Activated naive CD4-positive, alpha-beta T cell treated with anti-CD3 and anti-CD28 coated beads, Interleukin-2, amount 50 U/mL, for 16 hours (primary cell): ENCODE data around the gene TMEM143.
"Not testable (repeated sequence)": the region's sequence is repeated elsewhere in the genome, so short reads cannot be mapped to it uniquely, and the experiment has no call there.

ENCODE experiments used
- DNase-seq: peaks from one replicate; pipeline ENCODE4 v3.0.0-alpha.2; 2020

TMEM143 gene

DNA sequence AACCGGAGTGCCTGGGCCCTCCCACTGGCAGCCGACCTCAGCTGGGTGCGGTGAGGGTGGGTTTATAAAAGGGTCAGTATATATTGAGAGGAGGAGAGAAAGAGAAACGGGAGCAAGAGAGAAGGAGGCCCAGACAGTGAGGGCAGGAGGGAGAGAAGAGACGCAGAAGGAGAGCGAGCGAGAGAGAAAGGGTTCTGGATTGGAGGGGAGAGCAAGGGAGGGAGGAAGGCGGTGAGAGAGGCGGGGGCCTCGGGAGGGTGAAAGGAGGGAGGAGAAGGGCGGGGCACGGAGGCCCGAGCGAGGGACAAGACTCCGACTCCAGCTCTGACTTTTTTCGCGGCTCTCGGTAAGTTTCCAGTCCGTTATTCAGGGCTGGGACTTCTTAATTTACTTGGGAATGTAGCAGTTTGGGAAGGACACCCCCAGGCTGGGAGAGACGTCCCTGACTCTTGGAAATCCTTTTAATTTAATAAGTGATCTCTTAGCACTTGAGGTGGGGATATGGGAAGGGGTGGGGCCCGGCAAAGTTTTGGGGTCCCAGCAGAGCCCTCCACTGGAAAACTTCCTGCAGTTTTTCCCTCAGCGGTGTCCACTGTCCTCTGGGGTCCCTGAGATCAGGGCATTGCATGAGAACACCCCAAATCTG lies 38.4 kb downstream of the TMEM143 start, which contains the start of gene EMP3:
Gene EMP3 (plus strand): TSS at position 288 of the 646 bp plus-strand sequence. CDS start 1,293 bp downstream, outside the sequence.
- peak; percentile 86 for DNase-seq

DNA sequence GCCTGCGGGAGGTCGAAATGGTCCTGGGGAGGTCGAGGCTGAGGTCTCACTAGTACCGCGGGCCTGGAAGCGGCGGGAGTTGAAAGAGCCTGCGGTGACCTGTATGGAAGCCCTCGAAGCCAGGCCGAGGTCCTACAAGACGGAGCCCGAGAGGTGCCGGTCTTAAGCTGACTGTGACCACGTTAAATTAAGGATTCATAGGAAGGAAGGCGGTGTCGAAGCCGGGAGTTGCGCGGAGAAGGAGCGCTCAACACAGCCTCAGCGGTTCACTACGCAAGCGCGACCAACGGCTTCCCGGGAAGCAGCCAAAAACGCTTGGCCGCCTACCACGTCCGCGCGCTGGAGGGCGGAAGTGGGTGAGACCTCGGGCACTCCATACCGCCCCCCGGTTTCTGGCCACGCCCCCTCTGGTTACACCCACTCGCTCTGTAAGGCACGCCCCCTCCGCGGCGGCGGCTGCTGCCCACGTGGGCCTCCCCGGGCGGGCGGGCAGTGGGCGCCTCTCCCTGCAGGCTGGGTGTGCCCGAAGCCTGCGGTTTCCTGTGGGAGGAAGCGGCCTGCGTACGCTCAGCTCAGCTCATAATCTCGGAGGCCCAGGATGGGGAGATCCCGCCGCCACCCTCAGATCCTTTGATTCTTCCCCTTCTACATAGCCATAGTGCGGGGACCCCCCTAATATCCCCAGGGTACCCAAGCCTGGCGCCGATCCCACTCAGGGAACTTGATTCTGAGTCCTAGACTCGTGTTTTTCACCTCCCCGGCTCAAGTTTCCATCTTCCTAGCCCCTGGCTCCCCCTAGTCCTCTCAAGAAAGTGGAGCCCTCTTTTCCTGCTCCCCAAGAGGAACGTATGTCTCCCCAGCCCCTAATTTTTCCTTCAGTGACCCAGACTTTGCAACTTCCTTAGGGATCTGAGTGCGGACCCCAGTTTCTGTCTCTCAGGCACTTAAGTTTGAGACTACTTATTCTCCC lies 41.8 kb downstream of the TMEM143 start:
- DNase-seq, result peak; percentile 94

DNA sequence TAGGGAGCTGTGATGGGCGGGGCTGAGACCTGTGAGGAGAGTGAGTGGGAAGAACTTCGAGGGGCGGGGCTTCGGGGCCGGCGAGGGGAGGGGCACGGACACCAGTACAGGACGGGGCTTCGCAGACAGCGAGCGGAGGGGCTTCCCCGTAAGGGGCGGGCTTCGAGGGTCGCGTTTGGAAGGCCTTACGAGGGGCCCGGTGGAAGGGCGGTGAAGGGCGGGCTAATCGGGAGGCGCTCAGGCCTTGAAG lies 42.4 kb downstream of the TMEM143 start:
- peak; percentile 94 for DNase-seq

DNA sequence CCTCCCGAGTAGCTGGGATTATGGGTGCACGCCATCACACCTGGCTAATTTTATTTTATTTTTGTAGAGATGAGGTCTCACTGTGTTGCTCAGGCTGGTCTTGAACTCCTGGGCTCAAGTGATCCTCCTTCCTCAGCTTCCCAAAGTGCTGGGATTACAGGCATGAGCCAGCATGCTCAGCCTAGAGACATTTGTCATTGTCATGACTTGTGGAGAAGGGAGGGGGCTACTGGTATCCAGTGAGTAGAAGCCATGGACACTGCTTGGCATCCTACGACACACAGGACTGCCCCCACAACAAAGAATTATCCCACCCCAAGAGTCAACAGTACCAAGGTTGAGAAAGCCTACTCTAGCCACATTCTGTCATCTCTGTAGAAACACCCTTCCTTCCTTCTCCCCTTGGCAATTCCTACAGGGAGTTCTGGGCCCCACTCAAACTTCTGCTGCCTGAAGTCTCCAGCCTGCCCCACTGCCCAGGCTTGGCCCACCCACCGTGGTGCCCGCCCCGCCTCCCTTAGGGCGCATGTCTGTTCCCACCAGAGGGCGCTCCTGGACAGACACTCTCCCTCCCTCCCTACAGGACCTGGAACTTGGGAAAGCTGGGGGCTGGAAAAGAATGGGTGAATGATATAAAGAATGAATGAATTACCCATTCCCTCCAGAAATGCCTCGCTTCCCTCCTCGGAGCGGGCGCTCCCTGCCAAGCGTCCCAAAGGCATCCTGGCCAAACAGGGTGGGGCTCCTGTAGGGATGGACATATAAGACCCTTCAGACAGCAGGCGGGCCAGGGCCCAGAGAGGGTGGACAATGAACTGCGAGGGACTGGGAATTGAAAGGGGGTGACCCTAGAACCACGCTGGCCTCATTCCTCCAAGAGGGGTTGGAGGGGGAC lies 43.8 kb downstream of the TMEM143 start:
- peak; percentile 74 for DNase-seq

DNA sequence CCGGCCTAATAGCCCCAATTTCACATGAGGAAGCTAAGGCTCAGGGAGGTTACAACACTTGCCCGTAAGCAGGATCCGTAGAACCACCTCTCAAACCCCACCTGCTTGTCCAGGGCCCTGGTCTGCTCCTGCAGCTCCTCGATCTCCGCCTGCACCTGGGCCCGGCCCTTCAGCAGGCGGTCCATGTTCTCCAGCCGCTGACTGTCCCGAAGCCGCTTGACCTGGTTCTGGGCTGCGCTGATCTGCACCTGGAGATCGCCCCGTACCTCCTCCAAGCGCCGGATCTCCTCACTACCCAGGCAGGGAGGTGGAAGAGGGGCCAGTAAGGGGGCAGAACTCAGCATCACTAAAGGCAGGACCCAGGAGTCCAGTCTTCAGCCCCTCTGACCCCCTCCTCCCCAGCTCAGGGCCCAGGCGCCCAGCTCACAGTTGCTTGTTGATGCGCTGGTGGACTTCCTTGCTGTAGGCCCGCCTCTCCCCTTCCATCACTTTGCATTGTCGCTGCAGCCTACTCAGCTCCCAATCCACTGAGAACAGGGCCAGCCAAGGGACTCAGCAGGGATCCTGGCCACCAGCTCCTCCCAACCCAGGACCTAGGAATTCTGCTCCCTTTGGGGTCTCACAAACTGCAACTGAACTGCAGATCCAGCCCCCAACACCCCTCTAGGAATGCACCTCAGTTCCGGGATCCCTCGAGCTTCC lies 45.3 kb downstream of the TMEM143 start:
- DNase-seq, result no peak

DNA sequence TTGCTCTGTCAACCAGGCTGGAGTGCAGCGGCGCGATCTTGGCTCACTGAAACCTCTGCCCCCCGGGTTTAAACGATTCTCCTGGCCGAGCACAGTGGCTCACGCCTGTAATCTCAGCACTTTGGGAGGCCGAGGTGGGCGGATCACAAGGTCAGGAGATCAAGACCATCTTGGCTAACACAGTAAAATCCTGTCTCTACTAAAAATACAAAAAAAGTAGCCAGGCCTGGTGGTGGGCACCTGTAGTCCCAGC lies 46.1 kb downstream of the TMEM143 start:
- DNase-seq, result not testable (repeated sequence)

DNA sequence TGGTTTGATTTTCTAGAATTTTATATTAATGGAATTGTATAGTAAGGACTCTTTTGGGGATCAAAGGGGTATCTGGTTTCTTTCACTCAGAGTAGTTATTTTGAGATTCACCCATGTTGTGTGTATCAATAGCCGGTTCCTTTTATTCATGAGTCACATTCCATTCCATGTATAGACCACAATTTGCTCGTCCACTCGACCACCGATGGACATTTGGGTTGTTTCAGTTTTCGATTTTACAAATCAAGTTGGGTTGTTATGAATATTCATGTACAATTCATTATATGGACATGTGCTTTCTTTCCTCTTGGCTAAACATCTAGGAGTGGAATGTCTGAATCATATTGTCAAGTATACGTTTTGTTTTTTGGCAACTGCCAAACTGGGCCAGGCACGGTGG lies 48.0 kb downstream of the TMEM143 start:
- DNase-seq, result no peak

DNA sequence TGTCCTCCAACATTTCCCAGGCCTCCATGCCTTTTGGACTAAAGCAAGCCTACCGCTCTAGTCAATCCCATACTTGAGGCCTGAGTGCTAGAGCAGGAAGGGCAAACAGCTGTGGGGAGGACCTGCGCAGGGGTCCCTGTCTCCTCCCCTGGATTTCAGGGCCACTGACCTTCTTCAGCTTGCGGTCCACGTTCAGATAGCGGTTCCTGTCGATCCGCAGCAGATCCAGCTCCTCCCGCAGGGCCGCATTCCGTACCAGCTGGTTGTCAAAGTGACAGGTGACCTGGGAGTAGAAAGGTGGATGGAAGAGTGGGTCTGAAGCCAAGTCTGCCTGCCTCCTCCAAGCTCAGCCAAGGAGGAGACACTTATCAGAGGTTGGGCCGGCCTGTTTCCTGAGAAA lies 52.4 kb downstream of the TMEM143 start:
- DNase-seq, result no peak

DNA sequence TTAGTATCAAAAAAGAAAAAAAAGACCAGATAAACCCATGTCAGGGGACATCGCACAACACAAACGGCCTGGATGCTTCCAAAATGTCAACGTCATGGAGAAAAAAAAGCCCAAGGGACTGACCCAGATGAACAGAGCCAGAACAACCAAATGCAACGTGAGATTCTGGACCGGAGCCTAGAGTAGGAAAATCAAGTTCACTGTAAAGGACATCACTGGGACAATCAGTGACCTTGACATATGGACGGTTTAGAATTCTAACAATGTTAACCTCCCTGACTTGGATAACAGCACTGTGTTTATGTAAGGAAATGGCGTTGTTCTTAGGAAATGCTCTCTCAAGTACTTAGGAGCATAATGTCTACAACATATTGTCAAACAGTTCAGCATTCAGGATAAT lies 53.5 kb downstream of the TMEM143 start:
- no peak for DNase-seq

DNA sequence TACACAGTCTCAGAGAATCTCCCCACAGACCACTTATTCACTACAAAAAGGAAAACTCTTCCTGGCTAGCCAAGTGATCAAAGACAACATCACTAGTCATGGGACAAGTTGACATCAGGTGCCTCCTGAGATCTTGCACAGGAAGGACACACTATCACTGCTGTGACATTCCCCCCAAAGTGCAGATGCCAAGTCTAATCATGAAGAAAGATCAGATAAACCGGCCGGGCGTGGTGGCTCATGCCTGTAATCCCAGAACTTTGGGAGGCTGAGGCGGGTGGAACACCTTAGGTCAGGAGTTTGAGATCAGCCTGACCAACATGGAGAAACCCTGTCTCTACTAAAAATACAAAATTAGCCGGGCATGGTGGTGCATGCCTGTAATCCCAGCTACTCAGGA lies 54.0 kb downstream of the TMEM143 start:
- not testable (repeated sequence) for DNase-seq

DNA sequence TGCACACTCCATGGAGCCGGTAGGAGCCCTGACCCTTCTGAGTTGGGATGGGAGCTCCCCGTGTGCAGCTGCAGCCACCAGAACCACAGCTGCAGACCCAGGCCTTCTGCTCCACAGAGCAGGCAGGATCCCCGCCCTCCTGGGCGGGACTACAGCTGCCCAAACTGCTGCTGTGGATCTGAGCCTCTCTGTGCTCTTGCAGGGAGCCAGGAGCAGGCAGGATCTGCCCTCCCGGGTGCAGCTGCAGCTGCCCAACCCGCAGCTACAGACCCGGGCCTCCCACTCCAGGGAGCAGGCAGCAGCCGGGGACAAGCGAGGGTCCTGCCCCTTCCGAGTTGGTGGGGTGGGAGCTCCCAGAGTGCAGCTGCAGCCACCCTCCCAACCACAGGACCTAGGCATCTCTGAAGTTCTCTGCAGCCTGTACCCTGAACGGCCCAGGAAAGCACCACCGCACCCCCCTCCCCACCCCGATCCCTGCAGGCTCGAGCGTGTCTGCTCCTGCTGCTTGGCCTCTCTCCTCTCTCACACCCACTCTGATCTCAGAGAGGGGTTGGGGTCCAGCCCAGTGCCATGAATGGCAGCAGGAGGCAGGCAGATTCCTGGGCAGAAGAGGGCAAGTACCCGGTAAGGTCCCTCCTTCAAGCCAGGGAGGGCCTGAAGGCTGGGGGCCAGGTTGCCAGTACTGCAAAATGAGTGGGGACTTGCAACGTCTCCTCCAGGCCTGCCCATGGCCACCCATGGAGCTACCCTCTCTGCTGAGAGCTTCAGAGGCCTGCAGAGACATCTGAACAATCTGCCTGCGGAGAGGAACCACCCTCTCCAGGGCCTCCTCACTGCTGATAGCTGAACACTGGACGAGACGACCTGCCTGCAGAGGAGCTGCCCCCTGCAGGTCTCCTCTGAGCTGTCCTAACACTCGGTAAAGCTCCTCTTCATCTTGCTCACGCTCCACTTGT lies 54.8 kb downstream of the TMEM143 start:
- no peak for DNase-seq

DNA sequence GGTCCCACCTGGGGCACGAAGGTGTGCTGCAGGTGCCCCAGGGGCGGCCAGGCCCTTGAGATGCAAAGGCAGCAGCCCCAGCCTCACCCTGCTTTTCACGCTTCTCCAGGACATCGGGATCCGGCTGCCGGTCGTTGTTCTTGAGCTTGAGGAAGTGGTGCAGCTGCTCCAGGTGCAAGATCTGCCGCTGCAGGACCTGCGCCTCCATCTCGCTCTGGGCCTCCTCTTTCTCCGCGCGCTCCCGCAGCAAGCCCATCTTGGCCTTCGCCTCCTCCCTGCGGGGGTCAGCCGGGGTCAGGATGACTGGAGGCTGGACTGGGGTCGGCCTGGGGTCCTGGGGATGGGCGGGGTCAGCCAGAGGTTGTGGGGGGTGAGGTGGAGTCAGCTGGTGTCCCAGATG lies 59.9 kb downstream of the TMEM143 start:
- no peak for DNase-seq

DNA sequence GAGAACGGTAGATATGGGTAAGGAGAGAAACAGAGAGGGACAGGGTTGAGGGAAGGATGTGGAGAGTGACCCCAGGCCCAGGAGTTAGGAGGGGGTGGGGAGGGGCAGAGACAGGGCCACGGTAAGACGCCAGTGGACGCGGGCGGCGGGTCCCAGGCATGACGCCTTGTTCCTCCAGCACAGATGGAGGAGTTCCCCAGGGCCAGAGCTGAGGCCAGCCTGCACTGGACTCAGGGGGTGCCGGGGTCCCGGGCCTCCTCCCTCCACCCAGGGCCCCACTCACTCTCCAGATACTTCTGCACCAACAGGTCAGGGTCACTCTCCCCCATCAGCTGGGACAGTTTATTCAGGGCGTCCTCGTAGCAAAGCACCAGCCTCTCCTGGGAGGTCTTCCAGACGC lies 60.4 kb downstream of the TMEM143 start:
- no peak for DNase-seq

DNA sequence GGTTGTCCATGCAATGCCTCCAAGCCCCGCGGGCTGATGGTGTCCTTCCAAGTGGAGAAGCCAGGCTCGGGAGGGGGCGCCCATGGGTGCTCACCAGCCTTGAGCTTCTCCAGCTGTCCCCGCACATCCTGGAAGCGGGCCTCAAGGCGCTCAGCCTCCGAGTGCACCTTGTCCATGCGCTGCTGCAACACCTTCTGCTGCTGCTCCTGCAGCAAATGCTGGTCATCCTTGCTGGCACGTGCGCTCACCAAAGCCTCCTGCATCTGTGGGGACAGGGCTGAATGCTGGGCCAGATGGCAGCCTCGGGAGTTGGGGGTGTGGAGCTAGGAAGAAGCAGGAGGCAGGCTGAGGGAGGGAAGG lies 61.2 kb downstream of the TMEM143 start:
- no peak for DNase-seq

DNA sequence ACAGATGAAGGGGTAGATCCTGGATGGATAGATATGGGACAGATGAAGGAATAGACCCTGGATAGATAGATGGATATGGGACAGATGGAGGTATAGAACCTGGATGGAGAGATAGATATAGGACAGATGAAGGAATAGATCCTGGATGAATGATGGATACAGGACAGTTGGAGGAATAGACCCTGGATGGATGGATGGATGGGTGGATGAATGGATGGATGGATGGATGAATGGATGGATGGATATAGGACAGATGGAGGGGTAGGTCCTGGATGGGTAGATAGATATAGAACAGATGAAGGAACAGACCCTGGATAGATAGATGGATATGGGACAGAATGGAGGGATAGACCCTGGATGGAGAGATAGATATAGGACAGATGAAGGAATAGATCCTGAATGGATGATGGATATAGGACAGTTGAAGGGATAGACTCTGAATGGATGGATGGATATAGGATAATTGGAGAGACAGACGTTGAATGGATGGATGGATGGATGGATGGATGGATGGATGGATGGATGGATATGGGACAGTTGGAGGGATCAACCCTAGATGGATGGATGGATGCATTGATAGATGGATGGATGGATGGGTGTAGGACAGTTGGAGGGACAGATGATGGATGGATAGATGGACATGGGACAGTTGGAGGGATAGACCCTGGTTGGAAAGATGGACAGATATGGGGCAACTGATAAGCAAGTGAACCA lies 61.7 kb downstream of the TMEM143 start:
- DNase-seq, result no peak

DNA sequence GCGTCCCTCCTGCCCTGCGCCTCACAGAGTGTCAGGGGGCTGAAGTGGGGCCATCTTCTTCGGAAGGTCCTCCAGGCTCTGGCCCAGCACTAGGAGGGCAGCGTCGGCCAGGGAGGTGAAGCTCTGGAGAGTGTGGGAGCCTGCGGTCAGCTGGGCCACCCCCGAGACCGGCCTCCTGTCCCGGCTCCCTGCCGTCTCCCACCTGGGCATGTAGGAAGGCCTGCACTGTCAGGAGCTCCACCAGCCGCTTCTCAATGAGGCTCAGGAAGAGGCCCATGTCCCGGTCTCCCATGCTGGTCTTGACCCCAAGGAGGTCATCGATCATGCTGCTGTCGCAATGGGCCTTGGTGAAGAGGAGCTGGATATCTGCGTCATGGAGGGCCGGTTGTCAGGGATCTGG lies 65.8 kb downstream of the TMEM143 start:
- no peak for DNase-seq

DNA sequence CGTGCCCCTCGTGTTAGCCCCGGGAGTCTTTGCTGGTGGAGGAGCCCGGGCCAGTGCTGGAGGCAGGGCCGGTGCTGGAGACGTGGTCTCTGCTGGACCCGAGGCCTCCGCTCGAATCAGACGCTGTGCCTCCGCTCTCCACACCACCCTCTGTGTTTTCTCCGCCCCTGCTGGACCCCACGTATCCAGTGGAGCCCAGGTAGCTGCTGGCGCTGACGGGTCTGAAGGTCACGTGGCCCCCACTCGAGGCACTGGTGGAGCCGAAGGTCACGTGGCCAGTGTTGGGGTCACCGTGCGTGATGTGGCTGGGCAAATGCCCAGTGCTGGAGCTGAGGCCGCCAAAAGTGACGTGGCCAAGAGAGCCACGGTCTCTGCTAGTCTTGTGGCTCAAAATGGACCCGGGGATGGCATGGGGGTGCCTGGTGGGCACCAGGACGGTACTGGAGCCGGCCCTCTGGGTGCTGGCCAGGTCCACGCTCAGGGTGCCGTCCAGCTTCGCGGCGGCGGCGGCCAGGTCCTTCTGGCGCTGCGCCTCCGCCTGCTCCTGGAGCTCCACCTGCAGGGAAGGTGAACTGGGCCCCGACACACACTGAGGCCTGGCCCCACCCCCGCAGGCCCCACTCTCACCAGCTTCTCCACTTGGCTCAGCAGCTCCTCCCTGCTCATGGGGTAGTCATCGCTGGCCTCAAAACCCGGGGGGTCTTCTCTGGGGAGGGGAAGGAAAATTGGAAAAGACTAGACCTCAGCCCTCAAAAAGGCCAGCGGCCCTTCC lies 66.6 kb downstream of the TMEM143 start:
- DNase-seq, result no peak

DNA sequence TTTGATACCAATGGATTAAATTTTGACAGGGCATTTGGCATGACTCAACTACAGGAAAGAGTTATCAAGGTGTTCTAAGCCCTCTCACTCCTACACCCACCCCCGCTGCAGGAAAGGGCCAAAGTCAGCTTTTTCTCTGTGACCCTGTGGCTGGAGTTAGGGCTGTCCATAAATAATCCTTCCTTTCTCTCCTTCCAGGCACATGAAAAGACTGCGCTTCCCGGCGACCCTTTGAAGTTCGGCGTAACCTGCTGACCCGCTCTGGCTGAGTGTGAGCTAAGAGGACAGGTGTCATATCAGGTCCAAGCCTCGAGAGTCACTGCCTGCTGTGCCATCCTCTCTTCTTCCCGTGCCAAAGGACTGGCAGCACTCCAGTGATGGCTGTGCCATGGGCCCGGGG lies 68.3 kb downstream of the TMEM143 start:
- DNase-seq, result no peak

DNA sequence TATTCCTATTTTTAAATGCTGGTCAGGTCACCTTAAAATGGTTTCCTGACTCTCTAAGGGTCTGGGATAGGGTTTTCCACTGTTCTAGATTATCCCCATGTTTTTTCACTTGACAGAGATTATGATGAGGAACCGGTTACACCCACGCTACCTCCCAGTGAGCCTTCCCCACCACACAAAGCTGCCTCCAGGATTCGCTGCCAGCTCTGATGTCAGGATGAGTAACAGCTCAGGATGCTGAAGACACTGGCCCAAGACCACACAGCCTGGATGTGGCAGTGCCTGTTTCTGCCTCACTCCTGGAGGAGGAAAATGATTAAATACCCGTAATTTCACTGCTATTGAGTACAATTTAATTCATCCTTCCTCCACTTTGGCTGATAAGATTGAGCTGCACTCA lies 70.9 kb downstream of the TMEM143 start:
- no peak for DNase-seq

DNA sequence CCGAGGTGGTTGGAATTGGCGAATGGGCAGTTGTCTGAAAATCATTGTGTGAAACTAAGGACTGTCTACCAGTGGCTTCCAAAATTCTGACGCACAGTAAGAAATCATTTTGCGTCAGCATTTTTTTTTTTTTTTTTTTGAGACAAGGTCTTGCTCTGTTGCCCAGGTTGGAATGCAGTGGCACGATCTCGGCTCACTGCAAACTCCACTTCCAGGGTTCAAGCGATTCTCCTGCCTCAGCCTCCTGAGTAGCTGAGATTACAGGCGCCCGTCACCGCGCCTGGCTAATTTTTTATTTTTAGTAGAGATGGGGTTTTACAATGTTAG lies 72.3 kb downstream of the TMEM143 start:
- not testable (repeated sequence) for DNase-seq
